Right atrium auricular region (tissue), 2 donors: ENCODE measurements around the gene FAM199X. TPM values are rescaled to one million over a fixed set of nuclear protein-coding genes. Genes with fewer than 3 reads are reported as not detected.

ENCODE experiments used
- DNase-seq: peaks from one replicate; pipeline ENCODE4 v3.0.0-alpha.2; 2019; ENCODE audit warnings: low spot score
- H3K27ac ChIP-seq, 2 donors: fragments of 200-600 bp; sonication (generic); 1 replicate in 1 of 2; 2 replicates in 1 of 2; pipeline ENCODE4 v1.5.1; 2016 to 2019
- H3K27me3 ChIP-seq, 2 donors: fragments of 200-600 bp; sonication (generic); one replicate each; pipeline versions ENCODE4 v1.5.1 to v1.6.0; 2017 to 2019
- H3K36me3 ChIP-seq: fragments of 200-600 bp; sonication (generic); one replicate; pipeline ENCODE4 v1.5.1; 2016
- H3K4me1 ChIP-seq, 2 donors: fragments of 200-600 bp; sonication (generic); one replicate each; pipeline versions ENCODE4 v1.5.1 to v1.6.0; 2017 to 2019
- H3K4me3 ChIP-seq, 2 donors: fragments of 200-600 bp; sonication (generic); 1 replicate in 1 of 2; 2 replicates in 1 of 2; pipeline ENCODE4 v1.5.1; 2017 to 2019; ENCODE audit warnings: mild to moderate bottlenecking in 1 of 2, moderate library complexity in 1 of 2
- H3K9me3 ChIP-seq, 2 donors: fragments of 200-600 bp; sonication (generic); one replicate each; pipeline ENCODE4 v1.5.1; 2019
- CTCF ChIP-seq, 2 donors: fragments of 200-600 bp; sonication (generic); IDR thresholded peaks; one replicate each; pipeline ENCODE4 v1.5.1; 2019; ENCODE audit warnings: antibody characterized with exemption in 2 of 2
- total RNA-seq, 2 donors: library from RNA; depleted of rRNA; stranded (reverse); fragments of >200 nt; gene quantifications; one replicate each; pipeline ENCODE4 v1.1.0, GENCODE V29; 2016

The FAM199X gene
- total RNA-seq, 2 donors from 2014 or later: 12.2 to 14.4 TPM

- no peaks in the 10 kb centered on the region for H3K36me3 ChIP-seq
- peaks cover under 1 to 4% of the 10 kb centered on the region in 2 donors for H3K4me1 ChIP-seq
- DNase-seq: no peak
- no peaks in the 10 kb centered on the region for H3K9me3 ChIP-seq
- no peaks in the 10 kb centered on the region for H3K27me3 ChIP-seq
- no peak for TF ChIP-seq CTCF (IDR thresholded peaks at IDR 0.05)
- no peak overlapping the region for H3K4me3 ChIP-seq
- no peak overlapping the region for H3K27ac ChIP-seq
These were observed 25.0 kb upstream of the FAM199X start for GRCh38 chrX:104141087-104141760.

GRCh38 chrX:104151037-104151436 is 15.2 kb upstream of the FAM199X start:
- Histone ChIP-seq H3K4me1 (peaks cover 0 to 5% of the 10 kb centered on the region in 2 donors), H3K36me3 (no peaks in the 10 kb centered on the region), H3K9me3 (no peaks in the 10 kb centered on the region), H3K27ac (no peak overlapping the region), H3K27me3 (no peaks in the 10 kb centered on the region), H3K4me3 (no peak overlapping the region)
- TF ChIP-seq CTCF (IDR thresholded peaks at IDR 0.05): no peak
- DNase-seq: no peak

- peak within 1 kb of the TSS; percentile 56 for H3K4me3 ChIP-seq
- DNase-seq: peak; percentile 75
- TF ChIP-seq CTCF (IDR thresholded peaks at IDR 0.05): no peak
These were observed 9.4 kb upstream of the FAM199X start, which contains the start of gene SLC25A53 for GRCh38 chrX:104156630-104157529. TSS of gene SLC25A53 (minus strand) at chrX:104157009. CDS start at chrX:104105257, 51,752 bp downstream.

GRCh38 chrX:104166735-104167436 is 633 bp downstream of the FAM199X start:
- Histone ChIP-seq H3K27ac (peak overlapping the region; percentile 81 to 85), H3K4me3 (peak overlapping the region; percentile 62 to 69), H3K4me1 (peaks cover 0 to 13% of the 10 kb centered on the region in 2 donors), H3K36me3 (no peaks in the 10 kb centered on the region), H3K27me3 (no peaks in the 10 kb centered on the region), H3K9me3 (no peaks in the 10 kb centered on the region)
- DNase-seq: no peak
- TF ChIP-seq CTCF (IDR thresholded peaks at IDR 0.05): no peak

More at GRCh38 chrX:104156630-104157529, 9.4 kb upstream of the FAM199X start, which contains the start of gene SLC25A53:
- H3K9me3 ChIP-seq: no peaks in the 10 kb centered on the region
- peak within 1 kb of the TSS; percentile 85 to 86 for H3K27ac ChIP-seq
- H3K36me3 ChIP-seq: no peaks in the 10 kb centered on the region
- no peaks in the 10 kb centered on the region for H3K27me3 ChIP-seq
- peaks cover 0 to 5% of the 10 kb centered on the region in 2 donors for H3K4me1 ChIP-seq

- DNase-seq: no peak
- Histone ChIP-seq H3K36me3 (no peaks in the 10 kb centered on the region), H3K4me3 (no peak overlapping the region), H3K9me3 (no peaks in the 10 kb centered on the region), H3K4me1 (peaks cover 0 to 13% of the 10 kb centered on the region in 2 donors), H3K27ac (no peak overlapping the region), H3K27me3 (no peaks in the 10 kb centered on the region)
- no peak for TF ChIP-seq CTCF (IDR thresholded peaks at IDR 0.05)
These were observed 1.9 kb downstream of the FAM199X start for GRCh38 chrX:104168127-104168526.
